ENCODE data around the gene SLIT3. TPM values are rescaled to one million over a fixed set of nuclear protein-coding genes. Genes with fewer than 3 reads are reported as not detected.

SLIT3 gene
- total RNA-seq, 1 experiment from 2014 or later, result not detected

DNA sequence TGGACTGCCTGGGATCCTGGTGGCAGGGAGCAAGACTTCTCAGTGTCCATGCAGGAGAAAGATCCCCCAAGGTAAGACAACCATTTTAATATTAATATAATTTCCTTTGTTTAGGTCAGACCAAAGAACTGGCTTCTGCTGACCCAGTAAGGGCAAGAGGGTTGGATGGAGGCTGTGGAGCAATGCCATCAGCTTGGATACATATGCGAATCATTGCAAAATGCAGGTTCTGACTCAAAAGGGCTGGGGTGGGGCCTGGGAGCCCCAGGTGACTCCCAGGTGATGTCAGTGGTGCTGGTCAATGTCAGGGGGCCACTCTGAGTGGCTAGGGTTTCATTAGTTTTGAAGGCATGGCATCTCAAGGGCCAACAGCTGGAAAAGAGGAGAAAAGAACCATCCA is 632.9 kb downstream of the SLIT3 start:
- CTCF ChIA-PET, result no interaction called here
- TF ChIP-seq EZH2 (IDR thresholded peaks at IDR 0.05; ENCODE audit: low read depth) (no peak), CTCF (conservative IDR thresholded peaks at IDR 0.05) (no peak)
- H3K4me2 ChIP-seq, result no peak overlapping the region
- no peaks in the 10 kb centered on the region for H3K36me3 ChIP-seq (ENCODE audit: low read depth)
- H4K20me1 ChIP-seq (ENCODE audit: insufficient read depth), result no peaks in the 10 kb centered on the region
- POLR2A ChIA-PET (ENCODE audit: unreplicated experiment), result no interaction called here
- no peaks in the 10 kb centered on the region for H3K9me3 ChIP-seq (ENCODE audit: insufficient read depth, low read depth)
- no peak overlapping the region for H3K4me3 ChIP-seq
- no peaks in the 10 kb centered on the region for H3F3A ChIP-seq (ENCODE audit: insufficient read depth, low read depth)
- no peaks in the 10 kb centered on the region for H3K4me1 ChIP-seq (replicated peaks; ENCODE audit: insufficient read depth)
- intact Hi-C loops (cut with micrococcal nuclease; ENCODE audit: unreplicated experiment), result no loop called here
- H3K79me2 ChIP-seq (ENCODE audit: low read depth), result no peaks in the 10 kb centered on the region
- no peak overlapping the region for H3K27ac ChIP-seq
- no peak overlapping the region for H2AFZ ChIP-seq
- H3K9me2 ChIP-seq (ENCODE audit: insufficient read depth), result no peaks in the 10 kb centered on the region
- no peak for DNase-seq
- 0 out of 2 replicates have a peak, but pooled peaks cover 4% of the 10 kb centered on the region for H3K27me3 ChIP-seq (ENCODE audit: insufficient read depth, low read depth)
- BruUV-seq (replicated peaks), result no TSS peak

DNA sequence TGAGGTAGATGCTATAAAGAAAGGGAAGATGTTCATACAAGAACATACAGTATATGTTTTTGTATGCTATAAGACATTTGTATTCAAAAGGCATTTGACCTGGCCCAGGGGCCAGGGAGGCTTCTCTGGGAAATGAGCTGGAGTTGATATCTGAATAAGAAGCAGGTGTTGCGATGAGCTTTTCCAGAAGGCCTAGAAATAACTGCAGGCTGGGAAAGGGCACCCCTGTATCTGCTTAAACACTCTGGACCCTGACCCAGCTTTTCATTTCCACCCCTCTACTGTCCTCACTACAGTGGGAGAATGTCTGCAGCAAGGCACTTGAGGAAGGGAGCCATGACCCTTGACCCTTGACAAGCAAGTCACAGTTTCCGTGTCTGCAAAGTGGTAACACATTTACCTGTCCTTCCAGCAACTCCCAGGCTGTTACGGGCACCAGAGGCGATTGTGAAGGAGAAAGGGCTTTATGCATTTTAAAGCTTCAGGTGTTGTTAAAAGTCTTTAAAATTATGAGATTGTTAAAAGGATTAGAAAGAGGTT is 633.6 kb downstream of the SLIT3 start:
- no TSS peak for BruUV-seq (replicated peaks)
- Histone ChIP-seq H3K36me3 (ENCODE audit: low read depth) (no peaks in the 10 kb centered on the region), H3K4me3 (no peak overlapping the region), H3K27me3 (ENCODE audit: insufficient read depth, low read depth) (peaks cover 10% of the 10 kb centered on the region), H4K20me1 (ENCODE audit: insufficient read depth) (no peaks in the 10 kb centered on the region), H3K4me2 (no peak overlapping the region), H3K4me1 (replicated peaks; ENCODE audit: insufficient read depth) (no peaks in the 10 kb centered on the region), H3K9me3 (ENCODE audit: insufficient read depth, low read depth) (no peaks in the 10 kb centered on the region), H3K27ac (no peak overlapping the region), H2AFZ (no peak overlapping the region), H3K9me2 (ENCODE audit: insufficient read depth) (no peaks in the 10 kb centered on the region), H3K79me2 (ENCODE audit: low read depth) (no peaks in the 10 kb centered on the region), H3F3A (ENCODE audit: insufficient read depth, low read depth) (no peaks in the 10 kb centered on the region)
- POLR2A ChIA-PET (ENCODE audit: unreplicated experiment), result no interaction called here
- DNase-seq, result no peak
- TF ChIP-seq EZH2 (IDR thresholded peaks at IDR 0.05; ENCODE audit: low read depth) (no peak), CTCF (conservative IDR thresholded peaks at IDR 0.05) (no peak)
- intact Hi-C loops (cut with micrococcal nuclease; ENCODE audit: unreplicated experiment), result no loop called here
- CTCF ChIA-PET, result no interaction called here

GRCh38 chr5:168666356-168666755 is 634.6 kb downstream of the SLIT3 start:
- H3K9me3 ChIP-seq (ENCODE audit: insufficient read depth, low read depth), result no peaks in the 10 kb centered on the region
- H3K4me3 ChIP-seq, result no peak overlapping the region
- no peaks in the 10 kb centered on the region for H4K20me1 ChIP-seq (ENCODE audit: insufficient read depth)
- H3K4me2 ChIP-seq, result no peak overlapping the region
- H3K4me1 ChIP-seq (replicated peaks; ENCODE audit: insufficient read depth), result no peaks in the 10 kb centered on the region
- intact Hi-C loops (cut with micrococcal nuclease; ENCODE audit: unreplicated experiment), result no loop called here
- no peaks in the 10 kb centered on the region for H3K79me2 ChIP-seq (ENCODE audit: low read depth)
- peaks cover 13% of the 10 kb centered on the region for H3K27me3 ChIP-seq (ENCODE audit: insufficient read depth, low read depth)
- H3K36me3 ChIP-seq (ENCODE audit: low read depth), result no peaks in the 10 kb centered on the region
- BruUV-seq (replicated peaks), result no TSS peak
- H3F3A ChIP-seq (ENCODE audit: insufficient read depth, low read depth), result no peaks in the 10 kb centered on the region
- ChIA-PET CTCF (no interaction called here), POLR2A (ENCODE audit: unreplicated experiment) (no interaction called here)
- TF ChIP-seq CTCF (conservative IDR thresholded peaks at IDR 0.05) (no peak), EZH2 (IDR thresholded peaks at IDR 0.05; ENCODE audit: low read depth) (no peak)
- H3K9me2 ChIP-seq (ENCODE audit: insufficient read depth), result no peaks in the 10 kb centered on the region
- no peak overlapping the region for H3K27ac ChIP-seq
- no peak for DNase-seq
- no peak overlapping the region for H2AFZ ChIP-seq

Measured in PC-9 (cell line).